SH-SY5Y (cell line): ENCODE measurements around the gene DDX49.

Experiments used
- GATA2 ChIP-seq: IDR thresholded peaks from 2 replicates; pipeline ENCODE4 v1.6.1; 2011; ENCODE audit warnings: mild to moderate bottlenecking, low read depth, low read length
- GATA3 ChIP-seq: IDR thresholded peaks from 2 replicates; pipeline ENCODE4 v1.6.1; 2011; ENCODE audit warnings: low read depth, mild to moderate bottlenecking, low read length, moderate library complexity

DNA sequence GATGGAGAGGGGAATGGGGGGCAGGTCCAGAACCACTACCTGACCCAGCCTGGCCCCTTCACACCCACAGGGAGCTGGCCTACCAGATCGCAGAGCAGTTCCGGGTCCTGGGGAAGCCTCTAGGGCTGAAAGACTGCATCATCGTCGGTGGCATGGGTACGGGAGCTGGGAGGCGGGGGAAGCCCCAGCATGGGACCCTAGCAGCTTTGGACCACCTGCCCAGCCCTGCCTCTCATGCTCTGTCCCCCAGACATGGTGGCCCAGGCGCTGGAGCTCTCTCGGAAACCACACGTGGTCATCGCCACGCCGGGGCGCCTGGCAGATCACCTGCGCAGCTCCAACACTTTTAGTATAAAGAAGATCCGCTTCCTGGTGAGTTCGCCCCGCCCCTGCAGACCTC, 2.1 kb downstream of the DDX49 start:
- TF ChIP-seq GATA2 (no peak), GATA3 (no peak)
